ENCODE data around the gene S100A14.

- TF ChIP-seq POLR2AphosphoS5 (IDR thresholded peaks at IDR 0.05; ENCODE audit: low read depth), result no peak
- TF ChIP-seq, protein P1, sequence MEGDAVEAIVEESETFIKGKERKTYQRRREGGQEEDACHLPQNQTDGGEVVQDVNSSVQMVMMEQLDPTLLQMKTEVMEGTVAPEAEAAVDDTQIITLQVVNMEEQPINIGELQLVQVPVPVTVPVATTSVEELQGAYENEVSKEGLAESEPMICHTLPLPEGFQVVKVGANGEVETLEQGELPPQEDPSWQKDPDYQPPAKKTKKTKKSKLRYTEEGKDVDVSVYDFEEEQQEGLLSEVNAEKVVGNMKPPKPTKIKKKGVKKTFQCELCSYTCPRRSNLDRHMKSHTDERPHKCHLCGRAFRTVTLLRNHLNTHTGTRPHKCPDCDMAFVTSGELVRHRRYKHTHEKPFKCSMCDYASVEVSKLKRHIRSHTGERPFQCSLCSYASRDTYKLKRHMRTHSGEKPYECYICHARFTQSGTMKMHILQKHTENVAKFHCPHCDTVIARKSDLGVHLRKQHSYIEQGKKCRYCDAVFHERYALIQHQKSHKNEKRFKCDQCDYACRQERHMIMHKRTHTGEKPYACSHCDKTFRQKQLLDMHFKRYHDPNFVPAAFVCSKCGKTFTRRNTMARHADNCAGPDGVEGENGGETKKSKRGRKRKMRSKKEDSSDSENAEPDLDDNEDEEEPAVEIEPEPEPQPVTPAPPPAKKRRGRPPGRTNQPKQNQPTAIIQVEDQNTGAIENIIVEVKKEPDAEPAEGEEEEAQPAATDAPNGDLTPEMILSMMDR (IDR thresholded peaks at IDR 0.05; ENCODE audit: insufficient read depth, low read length), result no peak
- no peak for TF ChIP-seq REST (IDR thresholded peaks at IDR 0.05; ENCODE audit: insufficient replicate concordance, low read depth)
- TF ChIP-seq SPI1 (IDR thresholded peaks at IDR 0.05; ENCODE audit: borderline replicate concordance, low read depth), result no peak
Measured at GRCh38 chr1:153578490-153578889, 37.6 kb downstream of the S100A14 start.
